PC-9 (cell line): Measurements from ENCODE around the gene SIAH2. TPM values are rescaled to one million over a fixed set of nuclear protein-coding genes. Genes with fewer than 3 reads are reported as not detected.

Experiments used
- BruUV-seq: library from RNA; stranded (reverse); fragments of 400-500 nt; replicated peaks from 2 replicates; lab custom pipeline; 2021; lab: Mats Ljungman, UMichigan
- CTCF ChIA-PET: fragments of 300-600 bp; sonication (Branson Sonifier 250); formaldehyde crosslinking; loops from one replicate; lab custom pipeline; 2022; ENCODE audit warnings: antibody characterized with exemption; lab: Charles Lee
- POLR2A ChIA-PET: fragments of 300-600 bp; sonication (Branson Sonifier 250); formaldehyde crosslinking; loops from one replicate; lab custom pipeline; 2022; ENCODE audit warnings: antibody characterized with exemption; ENCODE audit not compliant: unreplicated experiment; lab: Charles Lee
- DNase-seq, 2 experiments: peaks; one replicate each; pipeline versions ENCODE4 v3.0.0 to v3.0.0-alpha.2; 2015 to 2022; ENCODE audit warnings: mixed read lengths in 1 of 2
- H2AFZ ChIP-seq: fragments of 200-600 bp; sonication (generic); 2 replicates; pipeline ENCODE4 v1.8.1; 2017; ENCODE audit warnings: antibody characterized with exemption
- H3F3A ChIP-seq: fragments of 200-600 bp; sonication (generic); 2 replicates; pipeline ENCODE4 v1.8.1; 2017; ENCODE audit warnings: antibody characterized with exemption, mild to moderate bottlenecking, low read depth; ENCODE audit not compliant: insufficient read depth
- H3K27ac ChIP-seq: fragments of 200-600 bp; sonication (generic); 2 replicates; pipeline ENCODE4 v1.6.1; 2016; ENCODE audit warnings: mixed run types
- H3K27me3 ChIP-seq: fragments of 200-600 bp; sonication (generic); 2 replicates; pipeline ENCODE4 v1.6.1; 2016; ENCODE audit warnings: low read depth, mixed run types; ENCODE audit not compliant: insufficient read depth
- H3K36me3 ChIP-seq: fragments of 200-600 bp; sonication (generic); 2 replicates; pipeline ENCODE4 v1.6.1; 2016; ENCODE audit warnings: low read depth, mixed run types
- H3K4me1 ChIP-seq: fragments of 200-600 bp; sonication (generic); replicated peaks from 2 replicates; pipeline ENCODE4 v1.6.1; 2016; ENCODE audit warnings: mixed run types; ENCODE audit not compliant: insufficient read depth
- H3K4me2 ChIP-seq: fragments of 200-600 bp; sonication (generic); 2 replicates; pipeline ENCODE4 v1.6.1; 2017; ENCODE audit warnings: mixed run types
- H3K4me3 ChIP-seq: fragments of 200-600 bp; sonication (generic); 2 replicates; pipeline ENCODE4 v1.6.1; 2016; ENCODE audit warnings: mixed run types
- H3K79me2 ChIP-seq: fragments of 200-600 bp; sonication (generic); 2 replicates; pipeline ENCODE4 v1.6.1; 2017; ENCODE audit warnings: low read depth, mixed run types
- H3K9me2 ChIP-seq: fragments of 200-600 bp; sonication (generic); 2 replicates; pipeline ENCODE4 v1.8.1; 2017; ENCODE audit warnings: mild to moderate bottlenecking; ENCODE audit not compliant: insufficient read depth
- H3K9me3 ChIP-seq: fragments of 200-600 bp; sonication (generic); 2 replicates; pipeline ENCODE4 v1.8.1; 2016; ENCODE audit warnings: low read depth; ENCODE audit not compliant: insufficient read depth
- H4K20me1 ChIP-seq: fragments of 200-600 bp; sonication (generic); 2 replicates; pipeline ENCODE4 v1.8.1; 2017; ENCODE audit not compliant: insufficient read depth
- EZH2 ChIP-seq: fragments of 200-600 bp; sonication (generic); IDR thresholded peaks from 2 replicates; pipeline ENCODE4 v1.8.0; 2017; ENCODE audit warnings: antibody characterized with exemption, low read depth
- intact Hi-C: fragments of 100-400 bp; cut with micrococcal nuclease; formaldehyde crosslinking; loops from one replicate; pipeline ENCODE4 v1.10.0; 2022; ENCODE audit not compliant: unreplicated experiment
- total RNA-seq: library from RNA; stranded (reverse); gene quantifications from 2 replicates; pipeline ENCODE4 v1.2.3, GENCODE V29; 2021
- TF ChIP-seq, protein P1 (sequence below): fragments of 200-600 bp; sonication (generic); conservative IDR thresholded peaks from 2 replicates; pipeline ENCODE4 v1.6.1; 2017; ENCODE audit warnings: mixed run types, antibody characterized with exemption, mild to moderate bottlenecking, moderate library complexity

Gene SIAH2
- total RNA-seq, 1 experiment from 2014 or later: 20.3 TPM

DNA sequence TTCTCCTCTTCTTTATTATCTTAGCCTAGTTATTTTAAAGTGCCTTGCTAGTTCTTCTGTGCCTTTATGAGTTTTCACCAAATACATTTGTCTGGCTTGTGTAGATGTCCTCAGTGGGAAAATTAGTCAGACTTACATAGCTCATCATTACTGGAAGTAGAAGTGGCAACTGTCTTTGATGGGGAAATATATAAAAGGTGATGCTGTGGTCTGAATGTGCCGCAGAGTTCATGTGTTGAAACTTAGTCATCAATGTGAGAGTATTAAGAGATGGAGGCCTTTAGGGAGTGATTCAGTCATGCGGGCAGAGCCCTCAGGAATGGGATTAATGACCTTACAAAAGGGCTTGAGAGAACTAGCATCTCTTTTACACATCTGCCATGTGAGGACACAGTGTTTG lies 52.9 kb downstream of the SIAH2 start:
- TF ChIP-seq EZH2: no peak
- TF ChIP-seq, protein P1, sequence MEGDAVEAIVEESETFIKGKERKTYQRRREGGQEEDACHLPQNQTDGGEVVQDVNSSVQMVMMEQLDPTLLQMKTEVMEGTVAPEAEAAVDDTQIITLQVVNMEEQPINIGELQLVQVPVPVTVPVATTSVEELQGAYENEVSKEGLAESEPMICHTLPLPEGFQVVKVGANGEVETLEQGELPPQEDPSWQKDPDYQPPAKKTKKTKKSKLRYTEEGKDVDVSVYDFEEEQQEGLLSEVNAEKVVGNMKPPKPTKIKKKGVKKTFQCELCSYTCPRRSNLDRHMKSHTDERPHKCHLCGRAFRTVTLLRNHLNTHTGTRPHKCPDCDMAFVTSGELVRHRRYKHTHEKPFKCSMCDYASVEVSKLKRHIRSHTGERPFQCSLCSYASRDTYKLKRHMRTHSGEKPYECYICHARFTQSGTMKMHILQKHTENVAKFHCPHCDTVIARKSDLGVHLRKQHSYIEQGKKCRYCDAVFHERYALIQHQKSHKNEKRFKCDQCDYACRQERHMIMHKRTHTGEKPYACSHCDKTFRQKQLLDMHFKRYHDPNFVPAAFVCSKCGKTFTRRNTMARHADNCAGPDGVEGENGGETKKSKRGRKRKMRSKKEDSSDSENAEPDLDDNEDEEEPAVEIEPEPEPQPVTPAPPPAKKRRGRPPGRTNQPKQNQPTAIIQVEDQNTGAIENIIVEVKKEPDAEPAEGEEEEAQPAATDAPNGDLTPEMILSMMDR: no peak
- Histone ChIP-seq H3K9me3 (peaks cover 19% of the 10 kb centered on the region), H2AFZ (no peak overlapping the region), H3K4me2 (no peak overlapping the region), H3K36me3 (no peaks in the 10 kb centered on the region), H3K9me2 (no peaks in the 10 kb centered on the region), H3K27ac (no peak overlapping the region), H4K20me1 (no peaks in the 10 kb centered on the region), H3K4me3 (no peak overlapping the region), H3K4me1 (no peaks in the 10 kb centered on the region), H3F3A (no peaks in the 10 kb centered on the region), H3K79me2 (no peaks in the 10 kb centered on the region), H3K27me3 (no peaks in the 10 kb centered on the region)
- ChIA-PET POLR2A (no interaction called here), CTCF (no interaction called here)
- no TSS peak for BruUV-seq
- DNase-seq: no peak
- intact Hi-C loops: no loop called here

DNA sequence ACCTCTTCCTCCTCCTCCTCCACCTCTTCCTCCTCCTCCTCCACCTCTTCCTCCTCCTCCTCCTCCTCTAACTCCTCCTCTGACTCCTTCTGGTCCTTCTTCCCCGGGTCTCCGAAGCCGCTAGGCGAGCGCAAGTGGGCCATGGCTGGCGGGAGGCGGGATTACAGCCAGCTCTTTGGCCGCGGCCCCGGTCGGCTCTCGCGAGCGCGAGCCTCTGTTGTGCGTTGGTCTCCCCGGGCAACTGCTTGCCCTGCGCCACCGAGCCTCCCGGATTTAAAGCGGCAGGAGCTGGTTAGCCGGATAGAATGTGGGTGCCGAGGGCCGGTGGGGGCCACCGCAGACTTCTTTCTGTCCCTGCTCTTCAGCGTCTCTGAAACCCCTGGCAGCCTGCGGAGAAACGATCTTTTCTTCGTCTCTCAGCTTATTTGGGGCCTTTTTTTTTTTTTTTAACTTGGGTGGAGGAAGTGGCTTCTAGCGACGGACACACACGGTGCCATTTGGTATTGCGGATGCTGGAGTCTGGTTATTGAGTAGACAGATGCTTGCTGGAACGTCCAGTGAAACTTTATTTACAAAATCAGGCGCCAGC lies 59.1 kb downstream of the SIAH2 start, which contains the start of gene ERICH6:
TSS of gene ERICH6 (minus strand) at position 165 of the 589 bp plus-strand sequence. CDS start at position 143, 22 bp downstream.
- Histone ChIP-seq H3K4me2 (peak within 1 kb of the TSS; percentile 91), H3F3A (peaks cover 16% of the 10 kb centered on the region), H4K20me1 (no peaks in the 10 kb centered on the region), H3K27me3 (no peaks in the 10 kb centered on the region), H3K79me2 (no peaks in the 10 kb centered on the region), H2AFZ (peak within 1 kb of the TSS; percentile 93), H3K9me2 (no peaks in the 10 kb centered on the region), H3K36me3 (no peaks in the 10 kb centered on the region), H3K4me1 (no peaks in the 10 kb centered on the region), H3K9me3 (peaks cover 4% of the 10 kb centered on the region; the same call in 1 of the 2 replicates), H3K4me3 (peak within 1 kb of the TSS; percentile 72), H3K27ac (peak within 1 kb of the TSS; percentile 36)
- CTCF ChIA-PET: interaction anchor here (0.6 to 0.7 kb wide), 4 partner anchors 122 to 796 kb away, joined by 4 to 29 read pairs (median 8); no protein-coding TSS in a partner anchor
- peak; percentile 75 to 94 for DNase-seq
- no TSS peak for BruUV-seq
- TF ChIP-seq, protein P1: peak; percentile 21; the same call in 1 of the 2 replicates
- no peak for TF ChIP-seq EZH2
- intact Hi-C loops: loop anchor here (1.0 to 5.0 kb wide), 2 partner anchors 101 to 157 kb away; partner anchors contain the start of genes EIF2A, SELENOT and SERP1
- POLR2A ChIA-PET: interaction anchor here (0.6 to 1.1 kb wide), 6 partner anchors 62 to 1189 kb away, joined by 3 to 48 read pairs (median 5); no protein-coding TSS in a partner anchor

DNA sequence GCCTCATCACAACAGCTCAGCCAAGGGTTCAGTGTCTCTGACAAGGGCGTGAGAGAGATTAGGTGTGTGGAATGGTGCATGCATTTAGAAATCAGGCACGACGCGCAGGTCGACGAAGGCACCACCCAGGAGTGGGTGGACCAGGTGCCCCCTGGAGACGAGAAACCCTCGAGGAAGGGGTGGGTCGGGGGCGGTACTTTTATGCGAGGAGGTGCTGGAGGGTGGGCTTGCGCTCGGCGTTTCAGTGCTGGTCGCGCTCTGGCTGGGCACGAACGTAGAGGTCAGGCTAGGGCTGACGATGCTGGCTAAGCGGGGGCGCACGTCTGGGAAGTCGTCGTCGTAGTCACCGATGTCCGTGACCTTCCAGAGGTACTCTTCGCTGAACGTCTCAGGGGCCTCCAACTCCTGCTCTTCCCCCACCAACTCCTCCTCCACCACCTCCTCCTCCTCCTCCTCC lies 59.6 kb downstream of the SIAH2 start:
- Histone ChIP-seq H4K20me1 (no peaks in the 10 kb centered on the region), H3K79me2 (no peaks in the 10 kb centered on the region), H3K36me3 (no peaks in the 10 kb centered on the region), H3K9me2 (no peaks in the 10 kb centered on the region), H3K4me1 (no peaks in the 10 kb centered on the region), H3K27ac (no peak overlapping the region), H3K27me3 (no peaks in the 10 kb centered on the region), H3F3A (peaks cover 16% of the 10 kb centered on the region), H3K4me3 (peak overlapping the region; percentile 72), H2AFZ (peak overlapping the region; percentile 93), H3K4me2 (peak overlapping the region; percentile 91), H3K9me3 (peaks cover 4% of the 10 kb centered on the region; the same call in 1 of the 2 replicates)
- POLR2A ChIA-PET: interaction anchor here (0.7 to 1.1 kb wide), 3 partner anchors 104 to 733 kb away, joined by 5 to 48 read pairs (median 15); no protein-coding TSS in a partner anchor
- TSS peak; percentile 75 for BruUV-seq
- TF ChIP-seq, protein P1: no peak
- no peak for TF ChIP-seq EZH2
- CTCF ChIA-PET: interaction anchor here (0.6 to 0.7 kb wide), 3 partner anchors 122 to 796 kb away, joined by 4 to 29 read pairs (median 11); no protein-coding TSS in a partner anchor
- intact Hi-C loops: loop anchor here (1.0 to 5.0 kb wide), 2 partner anchors 100 to 156 kb away; partner anchors contain the start of genes EIF2A, SELENOT and SERP1
- DNase-seq: no peak
